ENCODE results near the gene SORCS1. TPM values are rescaled to one million over a fixed set of nuclear protein-coding genes. Genes with fewer than 3 reads are reported as not detected.

Gene SORCS1
- total and polyA plus RNA-seq, 2 donors (not counting 1 experiment from before 2014, with no cell fraction given): not detected

GRCh38 chr10:106972381-106972780, 192.1 kb downstream of the SORCS1 start:
- TF ChIP-seq CTCF (IDR thresholded peaks at IDR 0.05): no peak
- TF ChIP-seq EZH2 (IDR thresholded peaks at IDR 0.05; ENCODE audit: borderline replicate concordance, insufficient read depth, low read depth, low read length, poor library complexity, severe bottlenecking): no peak
- no peaks in the 10 kb centered on the region for H3K9me3 Mint-ChIP-seq (ENCODE audit: insufficient read depth)
- H3K27ac Mint-ChIP-seq: no peak overlapping the region

GRCh38 chr10:106971411-106971831, 193.1 kb downstream of the SORCS1 start:
- peaks cover 0 to 1% (median 0%) of the 10 kb centered on the region in 3 donors for H3K9me3 ChIP-seq (ENCODE audit: control extremely low read depth in 1 of 3, control insufficient read depth in 2 of 3, insufficient read depth in 1 of 3, low read length in 2 of 3)
- no peaks in the 10 kb centered on the region for H4K20me1 ChIP-seq (ENCODE audit: control insufficient read depth, insufficient read depth, low read length, poor library complexity, severe bottlenecking)
- Mint-ChIP-seq H3K4me3 (no peak overlapping the region), H3K4me1 (no peaks in the 10 kb centered on the region), H3K27me3 (no peaks in the 10 kb centered on the region), H3K9me3 (ENCODE audit: insufficient read depth) (no peaks in the 10 kb centered on the region), H3K27ac (no peak overlapping the region)
- H3K27me3 ChIP-seq (replicated peaks in 1 of 4; ENCODE audit: control extremely low read depth in 1 of 4, control insufficient read depth in 3 of 4, insufficient read depth in 4 of 4, low read length in 3 of 4): no peaks in the 10 kb centered on the region
- TF ChIP-seq CTCF (IDR thresholded peaks at IDR 0.05): no peak
- no peak for TF ChIP-seq EZH2 (IDR thresholded peaks at IDR 0.05; ENCODE audit: borderline replicate concordance, insufficient read depth, low read depth, low read length, poor library complexity, severe bottlenecking)
- DNase-seq: no peak
- intact Hi-C loops (cut with micrococcal nuclease): no loop called here
- no peak for ATAC-seq (ENCODE audit: low read depth)
- no peaks in the 10 kb centered on the region for H3K79me2 ChIP-seq (ENCODE audit: control insufficient read depth, insufficient read depth, low read length)
- 100% methylated on average over 1 of the region's 1 CpG for WGBS (ENCODE audit: insufficient coverage)
- H3K4me3 ChIP-seq (ENCODE audit: control extremely low read depth in 1 of 5, extremely low read depth in 1 of 5, insufficient read depth in 1 of 5, low read depth in 2 of 5, low read length in 4 of 5): no peak overlapping the region
- no peak overlapping the region for H2AFZ ChIP-seq (ENCODE audit: insufficient read depth, low read depth, low read length, poor library complexity, severe bottlenecking)
- ChIA-PET CTCF (no interaction called here), POLR2A (no interaction called here)
- H3K27ac ChIP-seq (ENCODE audit: low read length in 2 of 2): no peak overlapping the region
- H3K9ac ChIP-seq (ENCODE audit: low read length): no peak overlapping the region
- no peaks in the 10 kb centered on the region for H3K36me3 ChIP-seq (replicated peaks in 1 of 2; ENCODE audit: control extremely low read depth in 1 of 2, control insufficient read depth in 1 of 2, extremely low read depth in 1 of 2, insufficient read depth in 2 of 2, low read length in 1 of 2)
- H3K4me2 ChIP-seq (replicated peaks; ENCODE audit: low read depth, low read length, poor library complexity, severe bottlenecking): no peak overlapping the region
- H3K4me1 ChIP-seq (ENCODE audit: control insufficient read depth in 2 of 2, insufficient read depth in 2 of 2, low read length in 2 of 2): no peaks in the 10 kb centered on the region

More at GRCh38 chr10:106972381-106972780, 192.1 kb downstream of the SORCS1 start:
- no peaks in the 10 kb centered on the region for H3K36me3 ChIP-seq (replicated peaks in 1 of 2; ENCODE audit: control extremely low read depth in 1 of 2, control insufficient read depth in 1 of 2, extremely low read depth in 1 of 2, insufficient read depth in 2 of 2, low read length in 1 of 2)
- no peak overlapping the region for H3K4me2 ChIP-seq (replicated peaks; ENCODE audit: low read depth, low read length, poor library complexity, severe bottlenecking)
- H4K20me1 ChIP-seq (ENCODE audit: control insufficient read depth, insufficient read depth, low read length, poor library complexity, severe bottlenecking): no peaks in the 10 kb centered on the region
- ATAC-seq (ENCODE audit: low read depth) (no peak), DNase-seq (no peak)
- CTCF ChIA-PET: no interaction called here
- POLR2A ChIA-PET: interaction anchor here (0.7 kb wide), 1 partner anchor 15 kb away, joined by 5 read pairs; no protein-coding TSS in a partner anchor
- no peaks in the 10 kb centered on the region for H3K9me3 ChIP-seq (ENCODE audit: control extremely low read depth in 1 of 3, control insufficient read depth in 2 of 3, insufficient read depth in 1 of 3, low read length in 2 of 3)
- H2AFZ ChIP-seq (ENCODE audit: insufficient read depth, low read depth, low read length, poor library complexity, severe bottlenecking): no peak overlapping the region
- Mint-ChIP-seq H3K4me3 (no peak overlapping the region), H3K27me3 (no peaks in the 10 kb centered on the region), H3K4me1 (no peaks in the 10 kb centered on the region)
- H3K4me1 ChIP-seq (ENCODE audit: control insufficient read depth in 2 of 2, insufficient read depth in 2 of 2, low read length in 2 of 2): no peaks in the 10 kb centered on the region
- no peak overlapping the region for H3K27ac ChIP-seq (ENCODE audit: low read length in 2 of 2)
- no peak overlapping the region for H3K9ac ChIP-seq (ENCODE audit: low read length)
- H3K27me3 ChIP-seq (replicated peaks in 1 of 4; ENCODE audit: control extremely low read depth in 1 of 4, control insufficient read depth in 3 of 4, insufficient read depth in 4 of 4, low read length in 3 of 4): no peaks in the 10 kb centered on the region
- H3K79me2 ChIP-seq (ENCODE audit: control insufficient read depth, insufficient read depth, low read length): no peaks in the 10 kb centered on the region
- WGBS (ENCODE audit: insufficient coverage): no CpG with 5 or more reads among the region's 2 CpGs
- H3K4me3 ChIP-seq (ENCODE audit: control extremely low read depth in 1 of 5, extremely low read depth in 1 of 5, insufficient read depth in 1 of 5, low read depth in 2 of 5, low read length in 4 of 5): no peak overlapping the region
- intact Hi-C loops (cut with micrococcal nuclease): no loop called here
